Tongue (tissue), 2 donors: ENCODE data around the gene NBR1. TPM values are rescaled to one million over a fixed set of nuclear protein-coding genes. Genes with fewer than 3 reads are reported as not detected.
"Not testable (repeated sequence)": the region's sequence is repeated elsewhere in the genome, so short reads cannot be mapped to it uniquely, and the experiment has no call there.

ENCODE experiments used
- DNase-seq: peaks from one replicate; pipeline ENCODE4 v3.0.0-alpha.2; 2015
- total RNA-seq: library from RNA; depleted of rRNA; stranded (reverse); fragments of >200 nt; gene quantifications from one replicate; pipeline ENCODE4 v1.2.3, GENCODE V29; 2014

Gene NBR1
- total RNA-seq, 1 donor from 2014 or later: 102 TPM

DNA sequence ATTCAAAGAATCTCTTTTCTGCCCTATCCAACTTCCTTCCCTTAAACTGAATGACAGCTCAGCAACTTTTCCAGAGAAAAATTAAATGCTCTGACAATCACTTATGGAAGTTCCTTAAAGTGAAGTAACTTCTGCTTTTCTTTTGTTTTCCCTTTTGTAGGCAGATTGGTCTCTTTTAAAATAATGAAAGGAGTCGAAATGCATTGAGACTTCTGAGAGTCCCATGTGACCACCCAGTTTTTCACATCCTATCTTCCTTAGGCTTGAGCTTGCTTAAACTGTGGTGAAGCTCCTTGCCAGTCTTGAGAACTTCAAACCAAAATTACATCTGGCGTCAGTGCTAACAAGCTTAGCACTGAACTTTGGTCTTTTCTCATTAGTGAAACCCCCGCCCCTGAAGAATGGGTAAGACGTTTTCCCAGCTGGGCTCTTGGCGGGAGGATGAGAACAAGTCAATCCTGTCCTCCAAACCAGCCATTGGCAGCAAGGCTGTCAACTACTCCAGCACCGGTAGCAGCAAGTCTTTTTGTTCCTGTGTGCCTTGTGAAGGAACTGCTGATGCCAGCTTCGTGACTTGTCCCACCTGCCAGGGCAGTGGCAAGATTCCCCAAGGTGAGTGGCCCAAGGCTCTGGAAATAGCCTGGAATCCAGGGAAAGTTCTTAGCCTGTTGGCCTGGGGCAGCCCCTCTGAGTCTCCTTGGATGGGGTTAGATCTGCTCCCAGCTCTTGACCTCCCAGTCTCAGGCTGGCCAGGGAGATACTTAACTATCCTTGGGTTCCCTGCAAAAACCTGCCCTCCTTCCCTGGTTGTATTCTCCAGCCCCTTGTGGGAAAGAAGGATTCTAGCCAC is 41.9 kb downstream of the NBR1 start:
- peak; percentile 9 for DNase-seq

DNA sequence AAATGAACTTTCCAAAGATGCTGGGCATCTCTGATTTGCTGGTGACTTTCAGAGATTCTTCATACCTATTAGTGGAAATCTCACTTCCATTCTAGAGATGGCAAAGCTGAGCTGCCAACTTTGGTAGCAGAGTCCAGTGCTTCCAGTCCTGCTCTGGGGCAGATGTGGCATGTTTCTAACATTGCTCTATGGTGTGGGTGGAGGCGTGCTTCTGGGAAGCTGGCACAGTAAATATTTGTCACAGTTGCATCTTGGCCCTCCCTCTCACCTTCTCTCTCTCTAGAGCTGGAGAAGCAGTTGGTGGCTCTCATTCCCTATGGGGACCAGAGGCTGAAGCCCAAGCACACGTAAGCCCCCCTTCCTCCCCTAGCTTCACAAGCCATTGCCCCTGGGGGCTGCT is 42.5 kb downstream of the NBR1 start:
- no peak for DNase-seq

DNA sequence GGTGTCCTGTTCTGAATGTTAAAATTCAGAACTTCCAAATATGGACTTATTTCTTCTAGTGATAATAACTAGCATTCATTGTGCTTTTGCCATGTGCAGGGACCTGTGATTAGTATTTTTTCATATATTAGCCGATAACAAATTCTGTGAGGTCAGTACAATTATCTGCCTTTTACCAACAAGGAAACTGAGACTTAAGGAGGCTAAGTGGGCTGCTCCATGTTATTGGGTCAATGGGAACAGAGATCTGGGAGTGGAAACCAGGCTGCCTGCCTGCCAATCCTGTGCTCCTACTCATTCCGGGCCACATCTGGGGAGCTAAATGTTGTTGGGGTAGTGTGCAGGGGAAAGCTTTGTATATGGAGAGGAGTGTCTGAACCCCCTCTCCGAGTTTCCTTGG is 44.3 kb downstream of the NBR1 start:
- DNase-seq: no peak

DNA sequence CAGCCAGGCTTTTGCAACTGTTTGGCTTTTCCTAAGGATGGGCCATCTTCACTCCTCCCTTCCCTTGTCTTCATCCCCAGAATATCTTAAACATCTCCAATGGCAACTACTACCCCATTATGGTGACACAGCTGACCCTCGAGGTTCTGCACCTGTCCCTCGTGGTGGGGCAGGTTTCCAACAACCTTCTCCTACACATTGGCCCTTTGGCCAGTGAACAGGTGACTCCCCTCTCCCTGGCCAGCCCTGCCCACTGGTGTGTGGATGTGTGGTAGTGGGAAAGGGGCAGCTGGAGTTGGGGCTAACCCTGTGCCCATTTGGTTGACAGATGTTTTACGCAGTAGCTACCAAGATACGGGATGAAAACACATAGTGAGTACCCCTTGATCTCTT is 45.4 kb downstream of the NBR1 start:
- DNase-seq: no peak

DNA sequence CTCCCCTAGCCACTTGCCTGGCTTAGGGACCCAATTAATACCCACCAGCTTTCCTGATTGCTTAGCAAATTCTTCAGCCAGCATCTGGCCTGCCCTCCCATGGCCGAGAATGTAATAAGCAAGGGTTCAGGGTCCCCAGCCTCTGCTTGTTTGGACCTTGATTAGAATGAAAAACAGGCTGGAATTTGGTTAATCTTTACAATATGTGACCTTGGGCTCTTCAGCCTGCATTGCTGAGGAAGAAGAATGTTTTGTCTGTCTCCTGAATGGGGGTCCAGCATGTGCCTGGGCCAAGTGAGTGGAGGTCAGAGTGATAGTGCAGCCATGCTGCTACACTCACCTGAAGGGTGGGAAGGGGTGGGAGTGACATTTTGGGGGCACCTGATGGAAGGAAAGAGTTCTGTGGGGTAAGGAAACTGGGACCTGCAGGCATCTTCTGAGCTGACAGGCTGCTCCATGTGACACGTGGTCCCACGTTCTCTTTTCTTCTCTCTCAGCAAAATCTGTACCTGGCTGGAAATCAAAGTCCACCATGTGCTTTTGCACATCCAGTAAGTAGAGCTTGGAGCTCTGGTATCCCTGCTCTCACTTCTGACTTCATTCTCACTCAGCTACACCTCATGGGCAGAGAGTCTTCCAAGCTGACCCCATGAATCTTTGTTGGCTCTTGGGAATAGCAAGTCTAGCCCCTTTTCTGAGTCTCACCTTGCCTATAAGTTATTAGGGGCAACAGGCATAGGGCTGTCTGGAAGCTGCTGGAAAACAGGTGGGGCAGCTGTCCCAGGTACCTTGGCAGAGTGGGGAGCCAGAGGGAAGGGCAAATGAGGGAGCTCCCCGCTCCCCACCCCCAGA is 46.0 kb downstream of the NBR1 start:
- no peak for DNase-seq

DNA sequence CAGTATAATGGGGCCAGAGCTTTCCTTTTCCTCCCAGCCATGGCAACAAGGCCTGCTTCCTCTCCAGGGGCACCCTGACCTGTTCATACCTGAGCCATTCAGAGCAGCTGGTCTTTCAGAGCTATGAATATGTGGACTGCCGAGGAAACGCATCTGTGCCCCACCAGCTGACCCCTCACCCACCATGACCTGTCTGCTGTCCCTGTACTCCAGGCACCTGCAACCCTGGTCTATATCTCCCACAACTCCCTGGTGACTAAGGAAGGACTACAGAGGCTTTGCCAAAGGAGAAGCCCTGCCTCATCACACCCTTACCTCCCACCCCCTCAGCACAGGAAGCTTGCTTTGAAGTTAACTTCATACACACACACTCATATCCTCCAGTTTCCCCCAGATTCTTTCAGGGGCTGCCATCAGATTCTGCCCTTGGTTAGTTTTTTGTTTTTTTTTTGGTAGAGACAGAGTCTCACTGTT is 46.6 kb downstream of the NBR1 start:
- no peak for DNase-seq

DNA sequence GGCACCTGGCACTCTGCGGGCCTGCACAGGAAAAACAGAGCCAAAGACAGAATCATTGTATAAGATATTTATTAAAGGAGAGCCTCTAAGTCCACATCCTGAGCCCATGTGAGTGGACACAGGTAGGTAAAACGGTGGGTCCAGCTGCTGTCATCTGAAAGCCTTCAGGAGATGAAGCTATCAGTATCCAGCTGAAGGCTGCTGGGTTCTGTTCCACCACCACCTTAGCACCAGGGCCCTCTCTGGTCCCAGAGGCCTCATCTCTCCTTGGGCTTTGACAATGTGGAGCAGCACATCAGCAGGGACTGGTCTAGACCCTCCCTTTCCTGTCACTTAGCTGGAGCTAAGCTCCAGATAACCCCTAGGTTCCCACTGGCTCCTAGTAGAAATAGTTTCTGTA is 48.0 kb downstream of the NBR1 start:
- no peak for DNase-seq

DNA sequence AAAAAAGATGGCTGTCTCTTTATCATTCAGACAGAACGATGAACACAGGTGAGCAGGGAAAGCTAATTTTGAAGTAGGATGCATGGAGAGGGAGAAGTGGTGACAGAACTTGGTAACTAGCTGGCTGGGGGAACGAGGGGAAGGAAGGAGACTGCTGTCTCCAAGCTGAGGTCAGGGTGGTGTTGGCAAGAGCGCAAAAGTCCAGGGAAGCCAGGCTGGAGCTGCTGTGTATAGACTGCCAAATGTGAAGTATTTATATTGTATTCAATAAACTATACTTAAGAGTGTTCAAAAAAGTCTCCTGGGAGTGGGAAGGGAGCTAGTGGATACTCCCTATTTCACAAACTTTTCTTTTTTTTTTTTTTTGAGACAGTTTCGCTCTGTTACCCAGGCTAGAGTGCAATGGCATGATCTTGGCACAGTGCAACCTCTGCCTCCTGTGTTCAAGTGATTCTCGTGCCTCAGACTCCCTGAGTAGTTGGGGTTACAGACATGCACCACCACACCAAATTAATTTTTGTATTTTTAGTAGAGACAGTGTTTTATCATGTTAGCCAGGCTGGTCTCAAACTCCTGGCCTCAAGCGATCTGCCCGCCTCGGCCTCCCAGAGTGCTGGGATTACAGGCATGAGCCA is 48.8 kb downstream of the NBR1 start:
- DNase-seq: no peak

DNA sequence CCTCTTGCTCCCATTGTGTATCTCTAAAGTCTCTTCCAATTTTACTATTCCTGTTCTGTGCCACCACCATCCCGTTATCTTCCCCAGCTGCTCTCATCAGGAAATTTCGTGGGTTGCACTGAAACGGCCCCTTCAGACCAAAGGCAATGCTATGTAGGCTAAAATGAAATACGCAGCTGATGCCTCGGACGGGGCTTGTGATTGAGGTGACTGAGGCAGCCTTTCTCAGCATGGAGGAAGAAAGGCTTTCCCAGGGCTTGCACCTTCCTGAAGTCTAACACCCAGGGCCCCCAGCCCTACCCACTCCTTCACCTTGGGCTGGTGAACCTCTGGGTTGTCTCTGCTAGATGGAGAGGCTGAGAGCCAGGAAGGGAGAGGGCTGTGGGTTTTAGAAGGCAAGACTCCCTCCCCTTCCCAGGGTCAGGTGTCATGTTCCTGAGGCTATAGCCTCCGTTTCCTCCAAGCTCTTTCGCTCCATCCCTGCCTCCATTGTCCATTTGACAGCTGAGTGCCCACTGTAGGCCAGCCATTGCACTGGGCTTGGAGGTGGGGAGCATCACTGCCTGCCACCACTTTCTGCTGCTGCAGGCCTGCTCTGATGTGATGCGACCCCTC is 49.6 kb downstream of the NBR1 start:
- no peak for DNase-seq

DNA sequence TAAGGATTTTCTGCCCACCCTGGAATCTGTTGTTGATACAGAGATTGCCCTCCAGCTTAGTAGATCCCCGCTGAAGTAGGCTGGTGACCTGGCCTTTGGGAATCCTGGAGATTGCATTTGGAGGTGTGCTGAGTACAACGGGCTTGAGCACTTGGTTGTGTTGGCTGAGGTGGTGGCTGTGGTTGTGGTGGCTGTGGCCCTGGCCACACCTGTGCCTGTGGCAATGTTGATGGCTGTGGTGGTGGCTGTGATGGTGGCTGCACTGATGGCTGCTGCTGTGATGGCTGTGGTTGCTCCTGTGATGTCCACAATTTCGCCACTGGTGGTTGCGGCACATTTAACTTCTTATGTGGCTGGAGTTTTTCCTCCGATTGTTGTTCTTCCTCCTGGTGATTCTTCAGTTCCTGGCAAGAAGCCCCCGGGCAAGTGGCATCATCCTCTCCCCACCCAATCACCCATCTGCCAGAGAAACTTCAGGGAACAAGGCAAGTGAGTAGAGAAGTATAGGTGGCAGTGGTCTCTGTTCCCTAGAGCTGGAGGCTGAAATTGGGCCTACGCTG is 53.2 kb downstream of the NBR1 start:
- DNase-seq: no peak

DNA sequence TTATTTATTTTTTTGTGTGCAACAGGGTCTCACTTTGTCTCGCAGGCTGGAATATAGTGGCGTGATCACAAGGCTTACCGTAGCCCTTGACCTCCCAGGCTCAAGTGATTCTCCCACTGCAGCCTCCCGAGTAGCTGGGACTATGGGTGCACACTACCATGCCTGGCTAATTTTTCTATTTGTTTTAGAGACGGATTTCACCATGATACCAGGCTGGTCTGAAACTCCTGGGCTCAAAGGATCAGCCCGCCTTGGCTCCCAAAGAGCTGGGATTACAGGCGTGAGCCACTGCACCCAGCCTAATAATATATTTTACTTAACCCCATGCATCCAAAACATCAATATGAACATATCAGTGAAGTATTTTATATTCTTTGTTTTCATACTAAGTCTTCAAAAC is 55.4 kb downstream of the NBR1 start:
- no peak for DNase-seq

DNA sequence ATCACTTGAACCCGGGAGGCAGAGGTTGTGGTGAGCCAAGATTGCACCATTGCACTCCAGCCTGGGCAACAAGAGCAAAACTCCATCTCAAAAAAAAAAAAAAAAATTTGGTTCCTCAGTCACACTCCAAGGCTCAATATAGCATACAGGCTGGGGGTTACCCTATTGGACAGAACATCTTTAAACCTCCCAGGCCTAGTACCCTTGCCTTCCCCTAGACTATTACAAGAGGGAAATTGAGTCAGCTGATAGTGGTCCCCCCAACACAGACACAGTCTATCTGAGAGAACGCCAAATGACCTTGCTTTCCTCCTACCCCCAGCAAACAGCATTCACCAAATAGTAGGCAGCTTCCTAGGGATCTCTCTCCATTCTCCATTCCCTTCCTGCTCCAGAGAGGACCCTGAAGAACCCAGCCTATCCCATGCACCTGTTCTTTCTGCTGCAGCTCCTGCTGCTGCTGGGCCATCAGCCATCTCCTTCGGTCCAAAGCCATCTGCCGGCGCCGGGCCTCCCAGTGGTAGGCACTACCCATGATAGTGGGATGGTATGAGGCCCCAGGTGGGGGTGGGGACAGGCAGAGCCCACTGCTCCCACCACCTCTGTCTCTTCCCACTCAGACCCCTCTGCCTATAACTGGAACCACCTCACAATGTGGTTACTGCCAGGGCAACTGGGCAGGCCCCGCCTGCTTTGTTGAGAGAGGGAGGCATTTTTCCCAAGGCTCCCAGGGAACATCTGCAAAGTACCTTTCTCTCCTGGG is 57.2 kb downstream of the NBR1 start, which contains the start of gene CCDC200:
Gene CCDC200, minus strand, starts transcription at position 604 of the 763 bp plus-strand sequence. Its CDS starts 69 bp downstream, at position 535.
- DNase-seq: not testable (repeated sequence)

DNA sequence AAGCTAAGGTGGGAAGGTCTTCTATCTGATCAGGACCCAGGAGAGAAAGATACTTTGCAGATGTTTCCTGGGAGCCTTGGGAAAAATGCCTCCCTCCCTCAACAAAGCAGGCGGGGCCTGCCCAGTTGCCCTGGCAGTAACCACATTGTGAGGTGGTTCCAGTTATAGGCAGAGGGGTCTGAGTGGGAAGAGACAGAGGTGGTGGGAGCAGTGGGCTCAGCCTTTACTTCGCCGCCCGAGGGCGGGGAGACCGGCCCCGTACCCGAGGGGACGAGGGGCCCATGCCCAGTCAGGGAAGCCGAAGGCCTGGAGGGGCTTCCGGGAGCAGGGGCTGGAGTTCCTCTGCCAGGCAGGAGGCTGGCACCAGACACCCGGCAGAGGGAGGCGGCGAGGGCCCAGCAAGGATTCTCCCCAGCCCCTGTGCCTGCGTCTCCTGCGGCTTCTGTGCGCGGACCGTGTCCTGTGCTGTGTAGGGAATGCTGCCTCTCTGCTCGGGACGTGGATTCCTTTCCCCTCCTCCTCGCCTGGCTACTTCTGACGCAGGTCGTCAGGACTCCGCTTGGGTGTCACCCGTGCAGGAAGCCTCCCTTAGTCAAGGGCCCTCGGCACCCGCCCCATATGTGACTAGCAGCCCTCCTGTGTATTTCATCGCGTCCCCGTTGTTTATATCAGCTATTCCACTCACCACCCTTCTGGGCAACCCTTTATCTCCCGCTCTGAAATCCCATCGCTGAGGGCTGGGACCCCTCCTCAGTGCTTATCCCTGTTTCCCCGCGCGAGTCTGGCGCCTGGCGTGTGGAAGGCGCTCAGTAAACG is 60.4 kb downstream of the NBR1 start:
- DNase-seq: not testable (repeated sequence)

DNA sequence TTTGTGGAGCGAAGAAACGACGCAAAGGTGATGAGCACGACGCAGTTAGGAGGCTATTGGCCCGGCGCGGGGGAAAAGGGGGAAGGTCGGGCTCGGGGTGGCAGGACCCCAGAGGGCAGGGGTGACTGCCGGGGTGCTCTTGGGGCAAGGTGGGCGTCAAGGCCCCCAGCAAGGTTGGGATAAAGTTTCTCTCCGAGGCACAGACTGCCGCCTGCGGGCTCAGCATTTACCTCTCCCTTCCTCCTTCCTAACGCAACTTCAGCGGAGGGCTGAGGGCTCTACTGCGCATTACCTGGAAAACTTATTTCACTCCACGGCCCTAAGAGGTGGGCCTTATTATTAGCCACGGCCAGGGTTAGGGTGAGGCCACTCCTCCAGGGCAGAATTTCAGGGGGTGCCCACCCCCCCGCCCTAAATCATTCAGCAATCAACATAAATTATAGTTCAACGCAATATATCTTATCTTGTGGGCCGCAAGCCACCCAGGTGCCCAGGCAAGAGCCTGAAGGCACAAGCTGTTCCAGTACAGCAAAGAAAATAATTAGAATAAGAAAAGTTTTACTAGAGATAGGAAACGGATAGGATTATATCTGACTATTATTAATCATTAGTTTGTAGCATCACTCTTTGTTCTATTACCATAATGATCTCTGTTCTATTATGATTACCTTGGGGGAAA is 61.1 kb downstream of the NBR1 start:
- DNase-seq: not testable (repeated sequence)

DNA sequence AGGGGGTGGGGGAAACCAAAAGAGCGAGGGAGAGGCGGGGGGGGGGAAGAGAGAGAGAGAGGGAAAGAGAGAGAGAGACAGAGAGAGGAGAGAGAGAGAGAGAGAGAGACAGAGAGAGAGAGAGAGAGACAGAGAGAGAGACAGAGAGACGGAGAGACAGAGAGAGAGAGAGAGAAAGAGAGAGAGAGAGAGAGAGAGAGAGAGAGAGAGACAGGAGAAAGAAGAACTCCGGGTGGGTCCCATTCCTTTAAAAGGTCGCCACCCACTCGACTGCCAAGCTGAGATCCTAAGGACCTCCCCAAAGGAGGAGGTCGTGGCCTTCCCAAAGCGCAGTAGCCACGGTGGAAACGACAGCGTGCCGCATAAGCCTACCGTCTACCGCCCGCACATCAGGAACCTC is 62.2 kb downstream of the NBR1 start:
- not testable (repeated sequence) for DNase-seq

DNA sequence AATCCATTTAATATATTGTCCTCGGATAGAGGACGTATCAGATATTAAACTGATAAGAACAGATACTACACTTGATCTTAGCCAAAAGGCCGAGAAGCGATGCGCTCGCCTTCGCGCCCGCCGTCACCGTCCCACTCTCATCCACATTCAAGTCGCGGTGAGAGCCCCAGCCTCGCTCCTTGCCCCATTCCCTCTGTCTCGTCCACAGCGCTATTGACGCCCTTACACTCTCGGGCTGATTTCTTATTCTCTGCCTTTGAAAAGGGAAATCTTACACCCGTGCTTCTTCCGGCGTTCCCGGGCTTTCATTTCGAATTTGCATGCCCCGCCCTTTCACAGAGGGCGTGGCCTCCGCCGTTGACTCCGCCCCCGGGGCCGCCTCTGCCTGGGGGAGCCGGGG is 62.9 kb downstream of the NBR1 start, which contains the start of gene RNU2-1:
Gene RNU2-1, minus strand, starts transcription at position 101 of the 400 bp plus-strand sequence.
- not testable (repeated sequence) for DNase-seq

DNA sequence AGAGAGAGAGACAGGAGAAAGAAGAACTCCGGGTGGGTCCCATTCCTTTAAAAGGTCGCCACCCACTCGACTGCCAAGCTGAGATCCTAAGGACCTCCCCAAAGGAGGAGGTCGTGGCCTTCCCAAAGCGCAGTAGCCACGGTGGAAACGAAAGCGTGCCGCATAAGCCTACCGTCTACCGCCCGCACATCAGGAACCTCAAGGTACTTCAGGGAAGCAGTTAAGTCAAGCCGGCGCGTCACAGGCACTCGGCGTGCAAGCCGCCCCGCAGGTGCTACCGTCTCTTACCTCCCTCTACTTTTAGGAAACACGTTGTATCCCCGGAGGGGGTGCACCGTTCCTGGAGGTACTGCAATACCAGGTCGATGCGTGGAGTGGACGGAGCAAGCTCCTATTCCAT is 68.6 kb downstream of the NBR1 start:
- DNase-seq: not testable (repeated sequence)

DNA sequence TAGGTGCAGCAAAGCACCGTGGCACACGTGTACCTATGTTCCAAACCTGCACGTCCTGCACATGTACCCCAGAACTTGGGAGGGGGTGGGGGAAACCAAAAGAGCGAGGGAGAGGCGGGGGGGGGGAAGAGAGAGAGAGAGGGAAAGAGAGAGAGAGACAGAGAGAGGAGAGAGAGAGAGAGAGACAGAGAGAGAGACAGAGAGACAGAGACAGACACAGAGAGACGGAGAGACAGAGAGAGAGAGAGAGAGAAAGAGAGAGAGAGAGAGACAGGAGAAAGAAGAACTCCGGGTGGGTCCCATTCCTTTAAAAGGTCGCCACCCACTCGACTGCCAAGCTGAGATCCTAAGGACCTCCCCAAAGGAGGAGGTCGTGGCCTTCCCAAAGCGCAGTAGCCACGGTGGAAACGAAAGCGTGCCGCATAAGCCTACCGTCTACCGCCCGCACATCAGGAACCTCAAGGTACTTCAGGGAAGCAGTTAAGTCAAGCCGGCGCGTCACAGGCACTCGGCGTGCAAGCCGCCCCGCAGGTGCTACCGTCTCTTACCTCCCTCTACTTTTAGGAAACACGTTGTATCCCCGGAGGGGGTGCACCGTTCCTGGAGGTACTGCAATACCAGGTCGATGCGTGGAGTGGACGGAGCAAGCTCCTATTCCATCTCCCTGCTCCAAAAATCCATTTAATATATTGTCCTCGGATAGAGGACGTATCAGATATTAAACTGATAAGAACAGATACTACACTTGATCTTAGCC is 69.8 kb downstream of the NBR1 start:
- DNase-seq: not testable (repeated sequence)

DNA sequence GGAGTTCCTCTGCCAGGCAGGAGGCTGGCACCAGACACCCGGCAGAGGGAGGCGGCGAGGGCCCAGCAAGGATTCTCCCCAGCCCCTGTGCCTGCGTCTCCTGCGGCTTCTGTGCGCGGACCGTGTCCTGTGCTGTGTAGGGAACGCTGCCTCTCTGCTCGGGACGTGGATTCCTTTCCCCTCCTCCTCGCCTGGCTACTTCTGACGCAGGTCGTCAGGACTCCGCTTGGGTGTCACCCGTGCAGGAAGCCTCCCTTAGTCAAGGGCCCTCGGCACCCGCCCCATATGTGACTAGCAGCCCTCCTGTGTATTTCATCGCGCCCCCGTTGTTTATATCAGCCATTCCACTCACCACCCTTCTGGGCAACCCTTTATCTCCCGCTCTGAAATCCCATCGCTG is 75.4 kb downstream of the NBR1 start:
- not testable (repeated sequence) for DNase-seq
